ENCODE data around the gene NSMF.

Gene NSMF

GRCh38 chr9:137459152-137459600 lies at the start of gene NSMF:
TSS of gene NSMF (minus strand) at chr9:137459334. CDS start at chr9:137459102, 232 bp downstream.
- peak; percentile 19 to 98 (median 88) for DNase-seq

GRCh38 chr9:137506702-137507171 lies 47.6 kb upstream of the NSMF start:
- no peak for DNase-seq

- DNase-seq = no peak
These were observed 47.1 kb upstream of the NSMF start for GRCh38 chr9:137506274-137506673.

GRCh38 chr9:137505421-137506140 lies 46.4 kb upstream of the NSMF start:
- no peak for DNase-seq

GRCh38 chr9:137504432-137504777 lies 45.3 kb upstream of the NSMF start:
- no peak for DNase-seq

GRCh38 chr9:137502008-137502911 lies 43.1 kb upstream of the NSMF start:
- DNase-seq = no peak

- no peak for DNase-seq
These were observed 42.3 kb upstream of the NSMF start for GRCh38 chr9:137501457-137501856.

- DNase-seq = no peak
These were observed 41.7 kb upstream of the NSMF start for GRCh38 chr9:137500666-137501397.

GRCh38 chr9:137499858-137500661 lies 40.9 kb upstream of the NSMF start:
- DNase-seq = no peak

GRCh38 chr9:137499416-137499815 lies 40.3 kb upstream of the NSMF start:
- no peak for DNase-seq

- DNase-seq = no peak
These were observed 39.6 kb upstream of the NSMF start for GRCh38 chr9:137498720-137499150.

GRCh38 chr9:137497921-137498719 lies 39.0 kb upstream of the NSMF start:
- DNase-seq = peak in 8 of 56 donors; percentile 21 to 63 (median 31)

GRCh38 chr9:137496601-137497375 lies 37.7 kb upstream of the NSMF start:
- no peak for DNase-seq

- DNase-seq = no peak
These were observed 35.6 kb upstream of the NSMF start for GRCh38 chr9:137494550-137495351.

GRCh38 chr9:137494104-137494544 lies 35.0 kb upstream of the NSMF start:
- no peak for DNase-seq

- DNase-seq = no peak
These were observed 34.4 kb upstream of the NSMF start for GRCh38 chr9:137493364-137494103.

Data from nucleus accumbens (tissue), 56 donors.